ENCODE data around the gene LGALSL. TPM values are rescaled to one million over a fixed set of nuclear protein-coding genes. Genes with fewer than 3 reads are reported as not detected.

LGALSL gene
- total and polyA plus RNA-seq, 9 of the 15 experiments (the other 6 are each of a cell fraction or from before 2014, with no cell fraction given): 0.04 to 0.29 (median 0.14) TPM; not detected in 3

GRCh38 chr2:64501946-64502345 is 48.0 kb downstream of the LGALSL start:
- no peaks in the 10 kb centered on the region for H3K4me1 ChIP-seq (replicated peaks in 1 of 2; ENCODE audit: control insufficient read depth in 2 of 2, insufficient read depth in 2 of 2, low read length in 2 of 2)

DNA sequence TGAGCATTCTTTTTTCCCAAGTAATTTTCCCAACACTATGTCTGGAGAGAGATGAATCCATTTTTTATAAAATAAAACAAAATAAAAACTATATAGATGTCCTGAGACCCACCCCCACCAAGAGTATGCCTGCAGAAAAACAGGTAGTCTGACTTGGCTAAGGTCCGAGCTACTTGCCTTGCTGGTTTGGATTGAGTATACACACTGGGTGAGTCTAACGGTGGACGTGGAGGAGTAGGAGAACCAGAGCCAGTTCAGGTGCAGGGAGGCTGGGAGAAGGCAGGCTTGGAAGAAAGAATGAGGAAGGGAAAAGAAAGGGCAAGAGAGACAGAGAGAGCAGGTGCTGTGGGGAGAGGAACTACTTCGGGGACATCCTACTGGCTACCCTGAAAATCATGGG is 48.9 kb downstream of the LGALSL start:
- Histone ChIP-seq H3K9me1 (ENCODE audit: control insufficient read depth, insufficient read depth, low read length) (no peaks in the 10 kb centered on the region), H3K4me1 (replicated peaks in 1 of 2; ENCODE audit: control insufficient read depth in 2 of 2, insufficient read depth in 2 of 2, low read length in 2 of 2) (no peaks in the 10 kb centered on the region), H3K4me2 (ENCODE audit: insufficient read depth, low read length) (no peak overlapping the region), H3K4me3 (no peak overlapping the region), H3K79me2 (ENCODE audit: control insufficient read depth, insufficient read depth, low read length) (no peaks in the 10 kb centered on the region), H3K9ac (ENCODE audit: insufficient read depth in 1 of 2, low read depth in 2 of 2, low read length in 2 of 2) (no peak overlapping the region), H3K27ac (ENCODE audit: extremely low read depth, low read depth, low read length) (no peak overlapping the region), H4K20me1 (replicated peaks; ENCODE audit: control insufficient read depth, insufficient read depth, low read length) (no peaks in the 10 kb centered on the region), H2AFZ (ENCODE audit: low read depth, low read length) (no peak overlapping the region), H3K9me3 (replicated peaks; ENCODE audit: control insufficient read depth, insufficient read depth, low read depth, low read length) (no peaks in the 10 kb centered on the region), H3K27me3 (ENCODE audit: control insufficient read depth in 2 of 2, insufficient read depth in 2 of 2, low read length in 2 of 2) (peaks cover 20 to 36% of the 10 kb centered on the region in 2 experiments), H3K36me3 (ENCODE audit: control insufficient read depth, insufficient read depth, low read length) (no peaks in the 10 kb centered on the region)
- ATAC-seq (no peak), FAIRE-seq (no peak), DNase-seq (ENCODE audit: extremely low read depth in 1 of 4, low spot score in 3 of 4) (no peak)
- in situ Hi-C loops (cut with MboI) (no loop called here), intact Hi-C loops (cut with micrococcal nuclease) (no loop called here)
- ChIA-PET POLR2A (no interaction called here), CTCF (ENCODE audit: low intra/inter-chr PET ratio) (no interaction called here)
- BruUV-seq (replicated peaks): no TSS peak
- 0% methylated on average over 4 of the region's 4 CpGs for whole genome bisulfite sequencing (ENCODE audit: insufficient coverage, low coverage, missing lambda C conversion rate)
- TF ChIP-seq TCF3 (CRISPR knock-in tag; IDR thresholded peaks at IDR 0.05): no peak
- TF ChIP-seq RFX1 (IDR thresholded peaks at IDR 0.05): no peak
- no peak for TF ChIP-seq BCOR (IDR thresholded peaks at IDR 0.05)
- no peak for TF ChIP-seq SMARCB1 (IDR thresholded peaks at IDR 0.05; ENCODE audit: insufficient read length, low read depth)
- no peak for TF ChIP-seq RBM15 (IDR thresholded peaks at IDR 0.05; ENCODE audit: insufficient read depth, low read length)
- no peak for TF ChIP-seq ZNF76 (CRISPR knock-in tag; IDR thresholded peaks at IDR 0.05; ENCODE audit: borderline replicate concordance)
- TF ChIP-seq, protein P1, sequence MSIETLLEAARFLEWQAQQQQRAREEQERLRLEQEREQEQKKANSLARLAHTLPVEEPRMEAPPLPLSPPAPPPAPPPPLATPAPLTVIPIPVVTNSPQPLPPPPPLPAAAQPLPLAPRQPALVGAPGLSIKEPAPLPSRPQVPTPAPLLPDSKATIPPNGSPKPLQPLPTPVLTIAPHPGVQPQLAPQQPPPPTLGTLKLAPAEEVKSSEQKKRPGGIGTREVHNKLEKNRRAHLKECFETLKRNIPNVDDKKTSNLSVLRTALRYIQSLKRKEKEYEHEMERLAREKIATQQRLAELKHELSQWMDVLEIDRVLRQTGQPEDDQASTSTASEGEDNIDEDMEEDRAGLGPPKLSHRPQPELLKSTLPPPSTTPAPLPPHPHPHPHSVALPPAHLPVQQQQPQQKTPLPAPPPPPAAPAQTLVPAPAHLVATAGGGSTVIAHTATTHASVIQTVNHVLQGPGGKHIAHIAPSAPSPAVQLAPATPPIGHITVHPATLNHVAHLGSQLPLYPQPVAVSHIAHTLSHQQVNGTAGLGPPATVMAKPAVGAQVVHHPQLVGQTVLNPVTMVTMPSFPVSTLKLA (conservative IDR thresholded peaks at IDR 0.05): no peak
- no peak for TF ChIP-seq ETV6 (IDR thresholded peaks at IDR 0.05; ENCODE audit: borderline replicate concordance in 1 of 2, low read depth in 2 of 2, low read length in 1 of 2)
- no peak for TF ChIP-seq ETV6 (CRISPR knock-in tag; IDR thresholded peaks at IDR 0.05; ENCODE audit: borderline replicate concordance)
- TF ChIP-seq GATAD2B (IDR thresholded peaks at IDR 0.05; ENCODE audit: borderline replicate concordance): no peak
- TF ChIP-seq ZFP1 (CRISPR knock-in tag; IDR thresholded peaks at IDR 0.05): no peak

More at GRCh38 chr2:64501946-64502345, 48.0 kb downstream of the LGALSL start:
- H4K20me1 ChIP-seq (replicated peaks; ENCODE audit: control insufficient read depth, insufficient read depth, low read length): no peaks in the 10 kb centered on the region
- FAIRE-seq: no peak
- DNase-seq (ENCODE audit: extremely low read depth in 1 of 4, low spot score in 3 of 4): no peak
- ChIA-PET CTCF (ENCODE audit: low intra/inter-chr PET ratio) (no interaction called here), POLR2A (interaction anchor here (0.5 kb wide), 1 partner anchor 14 kb away, joined by 3 read pairs; no protein-coding TSS in a partner anchor)
- H3K27me3 ChIP-seq (ENCODE audit: control insufficient read depth in 2 of 2, insufficient read depth in 2 of 2, low read length in 2 of 2): peaks cover 20 to 40% of the 10 kb centered on the region in 2 experiments
- H3K27ac ChIP-seq (ENCODE audit: extremely low read depth, low read depth, low read length): no peak overlapping the region
- H3K36me3 ChIP-seq (ENCODE audit: control insufficient read depth, insufficient read depth, low read length): no peaks in the 10 kb centered on the region
- in situ Hi-C loops (cut with MboI): no loop called here
- H3K4me2 ChIP-seq (ENCODE audit: insufficient read depth, low read length): no peak overlapping the region
- no peak overlapping the region for H2AFZ ChIP-seq (ENCODE audit: low read depth, low read length)
- intact Hi-C loops (cut with micrococcal nuclease): no loop called here
- no peaks in the 10 kb centered on the region for H3K9me3 ChIP-seq (replicated peaks; ENCODE audit: control insufficient read depth, insufficient read depth, low read depth, low read length)
- ATAC-seq: no peak
- 0% methylated on average over 1 of the region's 1 CpG for WGBS (ENCODE audit: insufficient coverage, low coverage, missing lambda C conversion rate)
- no peak overlapping the region for H3K9ac ChIP-seq (ENCODE audit: insufficient read depth in 1 of 2, low read depth in 2 of 2, low read length in 2 of 2)
- BruUV-seq (replicated peaks): no TSS peak
- H3K9me1 ChIP-seq (ENCODE audit: control insufficient read depth, insufficient read depth, low read length): no peaks in the 10 kb centered on the region
- no peak for TF ChIP-seq ZNF280A (IDR thresholded peaks at IDR 0.05; ENCODE audit: low read depth, partially characterized antibody)
- H3K79me2 ChIP-seq (ENCODE audit: control insufficient read depth, insufficient read depth, low read length): no peaks in the 10 kb centered on the region
- no peak overlapping the region for H3K4me3 ChIP-seq

All from K562 (cell line).